ENCODE results near the gene SORCS2. TPM values are rescaled to one million over a fixed set of nuclear protein-coding genes. Genes with fewer than 3 reads are reported as not detected.

SORCS2 gene
- total RNA-seq, 2 donors from 2014 or later, result 1.0 to 4.4 TPM

GRCh38 chr4:7784131-7784870, 592.0 kb downstream of the SORCS2 start:
- TF ChIP-seq CTCF (IDR thresholded peaks at IDR 0.05) (no peak), POLR2A (IDR thresholded peaks at IDR 0.05) (no peak), POLR2AphosphoS5 (IDR thresholded peaks at IDR 0.05) (no peak)
- whole genome bisulfite sequencing, result 95% methylated on average over 13 of the region's 14 CpGs
- Histone ChIP-seq H3K4me1 (replicated peaks) (no peaks in the 10 kb centered on the region), H3K4me3 (no peak overlapping the region), H3K27me3 (replicated peaks; ENCODE audit: insufficient read depth) (no peaks in the 10 kb centered on the region), H3K36me3 (no peaks in the 10 kb centered on the region), H3K27ac (no peak overlapping the region), H3K9me3 (no peaks in the 10 kb centered on the region)
- intact Hi-C loops (cut with DNase I), result no loop called here
- no peak for DNase-seq (ENCODE audit: low spot score)

- H3K9me3 ChIP-seq, result no peaks in the 10 kb centered on the region
- H3K27me3 ChIP-seq (replicated peaks; ENCODE audit: insufficient read depth), result no peaks in the 10 kb centered on the region
- no peak overlapping the region for H3K4me3 ChIP-seq
- no peaks in the 10 kb centered on the region for H3K36me3 ChIP-seq
- no peak for DNase-seq (ENCODE audit: low spot score)
- H3K27ac ChIP-seq, result no peak overlapping the region
- intact Hi-C loops (cut with DNase I), result no loop called here
- 87% methylated on average over 11 of the region's 11 CpGs for WGBS
- TF ChIP-seq POLR2AphosphoS5 (IDR thresholded peaks at IDR 0.05) (no peak), POLR2A (IDR thresholded peaks at IDR 0.05) (no peak), CTCF (IDR thresholded peaks at IDR 0.05) (no peak)
- no peaks in the 10 kb centered on the region for H3K4me1 ChIP-seq (replicated peaks)
These were observed 592.7 kb downstream of the SORCS2 start for GRCh38 chr4:7785017-7785416.

GRCh38 chr4:7786040-7786439, 593.7 kb downstream of the SORCS2 start:
- no peaks in the 10 kb centered on the region for H3K36me3 ChIP-seq
- H3K4me1 ChIP-seq (replicated peaks), result no peaks in the 10 kb centered on the region
- WGBS, result 97% methylated on average over 10 of the region's 10 CpGs
- H3K4me3 ChIP-seq, result no peak overlapping the region
- H3K9me3 ChIP-seq, result no peaks in the 10 kb centered on the region
- H3K27me3 ChIP-seq (replicated peaks; ENCODE audit: insufficient read depth), result no peaks in the 10 kb centered on the region
- DNase-seq (ENCODE audit: low spot score), result no peak
- no peak overlapping the region for H3K27ac ChIP-seq
- intact Hi-C loops (cut with DNase I), result no loop called here
- TF ChIP-seq POLR2AphosphoS5 (IDR thresholded peaks at IDR 0.05) (no peak), CTCF (IDR thresholded peaks at IDR 0.05) (no peak), POLR2A (IDR thresholded peaks at IDR 0.05) (no peak)

GRCh38 chr4:7786517-7786916, 594.2 kb downstream of the SORCS2 start:
- H3K4me3 ChIP-seq, result no peak overlapping the region
- H3K36me3 ChIP-seq, result no peaks in the 10 kb centered on the region
- no peaks in the 10 kb centered on the region for H3K9me3 ChIP-seq
- no peaks in the 10 kb centered on the region for H3K4me1 ChIP-seq (replicated peaks)
- H3K27me3 ChIP-seq (replicated peaks; ENCODE audit: insufficient read depth), result no peaks in the 10 kb centered on the region
- H3K27ac ChIP-seq, result no peak overlapping the region
- TF ChIP-seq POLR2AphosphoS5 (IDR thresholded peaks at IDR 0.05), result no peak
- no peak for TF ChIP-seq CTCF (IDR thresholded peaks at IDR 0.05)
- TF ChIP-seq POLR2A (IDR thresholded peaks at IDR 0.05), result no peak
- no peak for DNase-seq (ENCODE audit: low spot score)
- intact Hi-C loops (cut with DNase I), result no loop called here
- 93% methylated on average over 10 of the region's 10 CpGs for WGBS

GRCh38 chr4:7787067-7787466, 594.7 kb downstream of the SORCS2 start:
- H3K36me3 ChIP-seq, result no peaks in the 10 kb centered on the region
- no peak overlapping the region for H3K4me3 ChIP-seq
- 93% methylated on average over 15 of the region's 15 CpGs for WGBS
- DNase-seq (ENCODE audit: low spot score), result no peak
- H3K27ac ChIP-seq, result no peak overlapping the region
- intact Hi-C loops (cut with DNase I), result no loop called here
- no peaks in the 10 kb centered on the region for H3K4me1 ChIP-seq (replicated peaks)
- no peak for TF ChIP-seq POLR2AphosphoS5 (IDR thresholded peaks at IDR 0.05)
- no peak for TF ChIP-seq CTCF (IDR thresholded peaks at IDR 0.05)
- TF ChIP-seq POLR2A (IDR thresholded peaks at IDR 0.05), result no peak
- H3K27me3 ChIP-seq (replicated peaks; ENCODE audit: insufficient read depth), result no peaks in the 10 kb centered on the region
- H3K9me3 ChIP-seq, result no peaks in the 10 kb centered on the region

All from prostate gland (tissue), 2 donors.